Measurements from ENCODE around the gene KMT2B. TPM values are rescaled to one million over a fixed set of nuclear protein-coding genes. Genes with fewer than 3 reads are reported as not detected.
"Not testable (repeated sequence)": the region's sequence is repeated elsewhere in the genome, so short reads cannot be mapped to it uniquely, and the experiment has no call there.

The KMT2B gene
- total RNA-seq = 10 to 100 TPM; 47.0 to 54.2 TPM

GRCh38 chr19:35717665-35718344 is at the start of gene KMT2B:
TSS of gene KMT2B (plus strand) at chr19:35718003. CDS start at chr19:35718019, 16 bp downstream.
- ChIA-PET CTCF (interaction anchor here (1.0 to 1.4 kb wide), 5 partner anchors 21 to 102 kb away, joined by 3 to 12 read pairs (median 3); partner anchors contain the start of genes COX6B1 and LIN37), POLR2A (interaction anchor here (0.9 to 3.8 kb wide), 10 partner anchors 11 to 30 kb away, joined by 3 to 34 read pairs (median 7); partner anchors contain the start of genes IGFLR1, LIN37, PSENEN and U2AF1L4)
- peaks cover 32% of the 10 kb centered on the region for H3K4me1 Mint-ChIP-seq (ENCODE audit: low read depth)
- peaks cover 65% of the 10 kb centered on the region for H3K36me3 Mint-ChIP-seq
- intact Hi-C loops (cut with micrococcal nuclease) = loop anchor here (1.0 to 10.0 kb wide), 11 partner anchors 22 to 497 kb away; partner anchors contain the start of genes FFAR1, LIN37, NFKBID and OVOL3
- no peaks in the 10 kb centered on the region for H3K9me3 Mint-ChIP-seq
- H3K27me3 Mint-ChIP-seq = peaks cover 1% of the 10 kb centered on the region
- no peak for DNase-seq
- peak within 1 kb of the TSS; percentile 94 for H3K4me3 Mint-ChIP-seq
- H3K27ac Mint-ChIP-seq = peak within 1 kb of the TSS; percentile 99

GRCh38 chr19:35669566-35669965 is 48.2 kb upstream of the KMT2B start:
- H3K27ac Mint-ChIP-seq = no peak overlapping the region
- POLR2A ChIA-PET = no interaction called here
- DNase-seq = no peak

GRCh38 chr19:35669974-35670373 is 47.8 kb upstream of the KMT2B start:
- POLR2A ChIA-PET = no interaction called here
- peaks cover 21% of the 10 kb centered on the region for H3K27me3 Mint-ChIP-seq
- CTCF ChIA-PET = no interaction called here
- intact Hi-C loops (cut with micrococcal nuclease) = no loop called here
- no peak overlapping the region for H3K27ac Mint-ChIP-seq
- DNase-seq = no peak
- H3K4me1 Mint-ChIP-seq (ENCODE audit: low read depth) = peaks cover 8% of the 10 kb centered on the region
- H3K9me3 Mint-ChIP-seq = no peaks in the 10 kb centered on the region
- no peak overlapping the region for H3K4me3 Mint-ChIP-seq
- H3K36me3 Mint-ChIP-seq = no peaks in the 10 kb centered on the region

More at GRCh38 chr19:35669566-35669965, 48.2 kb upstream of the KMT2B start:
- Mint-ChIP-seq H3K4me1 (ENCODE audit: low read depth) (peaks cover 8% of the 10 kb centered on the region), H3K9me3 (no peaks in the 10 kb centered on the region), H3K27me3 (peaks cover 21% of the 10 kb centered on the region), H3K4me3 (no peak overlapping the region), H3K36me3 (no peaks in the 10 kb centered on the region)
- intact Hi-C loops (cut with micrococcal nuclease) = no loop called here
- CTCF ChIA-PET = no interaction called here

GRCh38 chr19:35670686-35671085 is 47.1 kb upstream of the KMT2B start:
- intact Hi-C loops (cut with micrococcal nuclease) = no loop called here
- POLR2A ChIA-PET = interaction anchor here (0.7 kb wide), 1 partner anchor 204 kb away, joined by 3 read pairs; no protein-coding TSS in a partner anchor
- Mint-ChIP-seq H3K9me3 (no peaks in the 10 kb centered on the region), H3K27me3 (peaks cover 21% of the 10 kb centered on the region), H3K27ac (no peak overlapping the region), H3K36me3 (no peaks in the 10 kb centered on the region), H3K4me3 (no peak overlapping the region), H3K4me1 (ENCODE audit: low read depth) (peaks cover 8% of the 10 kb centered on the region)
- CTCF ChIA-PET = no interaction called here
- no peak for DNase-seq

GRCh38 chr19:35671818-35672217 is 46.0 kb upstream of the KMT2B start:
- no peaks in the 10 kb centered on the region for H3K9me3 Mint-ChIP-seq
- DNase-seq = no peak
- CTCF ChIA-PET = interaction anchor here (1.6 kb wide), 1 partner anchor 14 kb away, joined by 4 read pairs; no protein-coding TSS in a partner anchor
- H3K36me3 Mint-ChIP-seq = no peaks in the 10 kb centered on the region
- intact Hi-C loops (cut with micrococcal nuclease) = no loop called here
- no peak overlapping the region for H3K4me3 Mint-ChIP-seq
- H3K27me3 Mint-ChIP-seq = peaks cover 23% of the 10 kb centered on the region
- no peak overlapping the region for H3K27ac Mint-ChIP-seq
- H3K4me1 Mint-ChIP-seq (ENCODE audit: low read depth) = peaks cover 8% of the 10 kb centered on the region
- POLR2A ChIA-PET = interaction anchor here (0.9 kb wide), 1 partner anchor 24 kb away, joined by 3 read pairs; the partner anchor contains the start of gene COX6B1

- intact Hi-C loops (cut with micrococcal nuclease) = loop anchor here (1.0 kb wide), 1 partner anchor 25 kb away; the partner anchor contains the start of gene COX6B1
- peak overlapping the region; percentile 38 for H3K27ac Mint-ChIP-seq
- POLR2A ChIA-PET = interaction anchor here (1.1 to 1.5 kb wide), 4 partner anchors 25 to 38 kb away, joined by 3 to 9 read pairs (median 4); partner anchors contain the start of gene COX6B1
Measured at GRCh38 chr19:35673121-35673804, 44.5 kb upstream of the KMT2B start.

GRCh38 chr19:35675589-35676140 is 42.1 kb upstream of the KMT2B start:
- ChIA-PET POLR2A (no interaction called here), CTCF (no interaction called here)
- H3K9me3 Mint-ChIP-seq = no peaks in the 10 kb centered on the region
- intact Hi-C loops (cut with micrococcal nuclease) = no loop called here
- no peak for DNase-seq
- peaks cover 8% of the 10 kb centered on the region for H3K4me1 Mint-ChIP-seq (ENCODE audit: low read depth)
- H3K36me3 Mint-ChIP-seq = no peaks in the 10 kb centered on the region
- no peak overlapping the region for H3K4me3 Mint-ChIP-seq
- peaks cover 13% of the 10 kb centered on the region for H3K27me3 Mint-ChIP-seq
- H3K27ac Mint-ChIP-seq = no peak overlapping the region

More at GRCh38 chr19:35673121-35673804, 44.5 kb upstream of the KMT2B start:
- no peaks in the 10 kb centered on the region for H3K9me3 Mint-ChIP-seq
- H3K4me3 Mint-ChIP-seq = peak overlapping the region; percentile 69
- no peaks in the 10 kb centered on the region for H3K36me3 Mint-ChIP-seq
- H3K4me1 Mint-ChIP-seq (ENCODE audit: low read depth) = peaks cover 8% of the 10 kb centered on the region
- peaks cover 23% of the 10 kb centered on the region for H3K27me3 Mint-ChIP-seq
- CTCF ChIA-PET = interaction anchor here (1.2 to 1.6 kb wide), 3 partner anchors 16 to 258 kb away, joined by 3 to 6 read pairs (median 4); partner anchors contain the start of gene COX6B1
- peak; percentile 86 for DNase-seq

- intact Hi-C loops (cut with micrococcal nuclease) = loop anchor here (5.0 kb wide), 1 partner anchor 177 kb away; the partner anchor contains the start of gene APLP1
- Mint-ChIP-seq H3K27ac (no peak overlapping the region), H3K27me3 (no peaks in the 10 kb centered on the region), H3K4me1 (ENCODE audit: low read depth) (peaks cover 6% of the 10 kb centered on the region), H3K9me3 (no peaks in the 10 kb centered on the region), H3K4me3 (no peak overlapping the region), H3K36me3 (no peaks in the 10 kb centered on the region)
- CTCF ChIA-PET = interaction anchor here (16.2 kb wide), 1 partner anchor 24 kb away, joined by 197 read pairs; no protein-coding TSS in a partner anchor
- no peak for DNase-seq
- POLR2A ChIA-PET = no interaction called here
Measured at GRCh38 chr19:35689836-35690235, 28.0 kb upstream of the KMT2B start.

- DNase-seq; H3K27ac Mint-ChIP-seq; H3K9me3 Mint-ChIP-seq; H3K4me1 Mint-ChIP-seq (ENCODE audit: low read depth); H3K36me3 Mint-ChIP-seq; H3K4me3 Mint-ChIP-seq; H3K27me3 Mint-ChIP-seq; POLR2A ChIA-PET: not testable (repeated sequence)
- intact Hi-C loops (cut with micrococcal nuclease) = loop anchor here (5.0 kb wide), 1 partner anchor 176 kb away; the partner anchor contains the start of gene APLP1
- CTCF ChIA-PET = interaction anchor here (16.2 kb wide), 1 partner anchor 22 kb away, joined by 197 read pairs; no protein-coding TSS in a partner anchor
Measured at GRCh38 chr19:35691106-35691505, 26.7 kb upstream of the KMT2B start.

GRCh38 chr19:35692010-35692409 is 25.8 kb upstream of the KMT2B start:
- CTCF ChIA-PET = interaction anchor here (0.6 to 16.2 kb wide), 9 partner anchors 21 to 241 kb away, joined by 4 to 197 read pairs (median 6); partner anchors contain the start of gene COX6B1
- no peak for DNase-seq
- POLR2A ChIA-PET = interaction anchor here (1.2 kb wide), 1 partner anchor 21 kb away, joined by 3 read pairs; no protein-coding TSS in a partner anchor

GRCh38 chr19:35693422-35693821 is 24.4 kb upstream of the KMT2B start:
- ChIA-PET POLR2A (interaction anchor here (1.2 kb wide), 1 partner anchor 20 kb away, joined by 3 read pairs; no protein-coding TSS in a partner anchor), CTCF (interaction anchor here (1.2 to 16.2 kb wide), 6 partner anchors 20 to 238 kb away, joined by 4 to 197 read pairs (median 6); partner anchors contain the start of gene COX6B1)
- peaks cover 14% of the 10 kb centered on the region for H3K4me1 Mint-ChIP-seq (ENCODE audit: low read depth)
- no peaks in the 10 kb centered on the region for H3K36me3 Mint-ChIP-seq
- no peaks in the 10 kb centered on the region for H3K27me3 Mint-ChIP-seq
- no peak overlapping the region for H3K4me3 Mint-ChIP-seq
- intact Hi-C loops (cut with micrococcal nuclease) = loop anchor here (1.0 to 5.0 kb wide), 2 partner anchors 44 to 174 kb away; partner anchors contain the start of gene APLP1
- no peak for DNase-seq
- no peak overlapping the region for H3K27ac Mint-ChIP-seq
- no peaks in the 10 kb centered on the region for H3K9me3 Mint-ChIP-seq

More at GRCh38 chr19:35692010-35692409, 25.8 kb upstream of the KMT2B start:
- H3K36me3 Mint-ChIP-seq = no peaks in the 10 kb centered on the region
- intact Hi-C loops (cut with micrococcal nuclease) = loop anchor here (5.0 kb wide), 1 partner anchor 175 kb away; the partner anchor contains the start of gene APLP1
- H3K27ac Mint-ChIP-seq = no peak overlapping the region
- no peak overlapping the region for H3K4me3 Mint-ChIP-seq
- H3K27me3 Mint-ChIP-seq = no peaks in the 10 kb centered on the region
- no peaks in the 10 kb centered on the region for H3K9me3 Mint-ChIP-seq
- peaks cover 13% of the 10 kb centered on the region for H3K4me1 Mint-ChIP-seq (ENCODE audit: low read depth)
